Panc1 (cell line): ENCODE data around the gene ZFHX3.

ENCODE experiments used
- POLR2AphosphoS5 ChIP-seq: IDR thresholded peaks from 2 replicates; pipeline ENCODE4 v1.6.1; 2012; ENCODE audit warnings: mild to moderate bottlenecking, low read depth, low read length, moderate library complexity
- REST ChIP-seq, 2 experiments: IDR thresholded peaks; 2 replicates each; pipeline ENCODE4 v1.6.1; 2011 to 2012; ENCODE audit warnings: low read depth in 2 of 2, control low read depth in 1 of 2, low read length in 1 of 2, mild to moderate bottlenecking in 1 of 2, moderate library complexity in 1 of 2; ENCODE audit not compliant: insufficient read depth in 1 of 2
- TF ChIP-seq, protein P1 (sequence below): fragments of 450-650 bp; IDR thresholded peaks from 2 replicates; pipeline ENCODE4 v1.5.1; 2017; ENCODE audit warnings: mild to moderate bottlenecking

- no peak for TF ChIP-seq REST (IDR thresholded peaks at IDR 0.05; ENCODE audit: insufficient read depth in 1 of 2, low read depth in 2 of 2, low read length in 1 of 2)
- TF ChIP-seq, protein P1, sequence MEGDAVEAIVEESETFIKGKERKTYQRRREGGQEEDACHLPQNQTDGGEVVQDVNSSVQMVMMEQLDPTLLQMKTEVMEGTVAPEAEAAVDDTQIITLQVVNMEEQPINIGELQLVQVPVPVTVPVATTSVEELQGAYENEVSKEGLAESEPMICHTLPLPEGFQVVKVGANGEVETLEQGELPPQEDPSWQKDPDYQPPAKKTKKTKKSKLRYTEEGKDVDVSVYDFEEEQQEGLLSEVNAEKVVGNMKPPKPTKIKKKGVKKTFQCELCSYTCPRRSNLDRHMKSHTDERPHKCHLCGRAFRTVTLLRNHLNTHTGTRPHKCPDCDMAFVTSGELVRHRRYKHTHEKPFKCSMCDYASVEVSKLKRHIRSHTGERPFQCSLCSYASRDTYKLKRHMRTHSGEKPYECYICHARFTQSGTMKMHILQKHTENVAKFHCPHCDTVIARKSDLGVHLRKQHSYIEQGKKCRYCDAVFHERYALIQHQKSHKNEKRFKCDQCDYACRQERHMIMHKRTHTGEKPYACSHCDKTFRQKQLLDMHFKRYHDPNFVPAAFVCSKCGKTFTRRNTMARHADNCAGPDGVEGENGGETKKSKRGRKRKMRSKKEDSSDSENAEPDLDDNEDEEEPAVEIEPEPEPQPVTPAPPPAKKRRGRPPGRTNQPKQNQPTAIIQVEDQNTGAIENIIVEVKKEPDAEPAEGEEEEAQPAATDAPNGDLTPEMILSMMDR: no peak
- TF ChIP-seq POLR2AphosphoS5: no peak
Measured at GRCh38 chr16:72865258-72865657, 182.7 kb downstream of the ZFHX3 start.
